Measurements from ENCODE around the gene BCL2L12. TPM values are rescaled to one million over a fixed set of nuclear protein-coding genes. Genes with fewer than 3 reads are reported as not detected.
A peak's percentile ranks its signal among the peaks of the same experiment; 100 is the strongest.

Gene BCL2L12
- total and polyA plus RNA-seq, 2 of the 13 experiments (the other 11 are each of a cell fraction or from before 2014, with no cell fraction given): 26.8 to 40.8 TPM

DNA sequence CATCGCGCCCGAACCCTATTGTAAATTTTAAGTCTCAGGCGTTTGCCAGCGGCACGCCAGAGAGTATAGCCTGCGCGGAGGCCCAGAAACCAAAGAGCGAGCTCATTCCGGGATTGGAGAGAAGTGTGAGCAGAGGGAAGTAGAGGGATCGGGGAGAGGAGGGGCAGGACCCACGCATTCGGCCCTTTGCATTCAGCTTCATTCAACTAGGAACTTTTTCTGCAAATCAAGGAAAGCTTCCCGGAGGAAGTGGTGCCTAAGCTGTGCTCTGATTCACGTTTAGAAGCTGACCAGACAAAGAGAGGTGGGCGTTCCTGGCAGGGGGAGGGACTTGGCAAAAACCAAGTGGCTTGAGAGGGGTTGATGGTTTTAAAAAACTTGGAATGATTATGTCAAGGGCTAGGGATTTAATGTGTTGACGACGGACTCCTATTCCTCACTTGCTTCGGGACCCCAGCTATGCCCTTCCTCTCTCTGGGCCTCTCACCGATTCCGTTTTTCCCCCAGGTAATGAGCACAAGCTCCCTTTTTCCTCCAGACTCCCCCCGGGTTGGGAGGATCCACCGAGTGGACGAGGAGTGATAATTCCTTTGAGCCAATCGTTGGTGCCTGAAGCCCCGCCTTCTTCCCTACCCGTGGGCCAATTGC lies 10.5 kb downstream of the BCL2L12 start (continued):
- no peak for TF ChIP-seq MED8 (CRISPR knock-in tag; IDR thresholded peaks at IDR 0.05; ENCODE audit: insufficient replicate concordance)
- no peak for TF ChIP-seq HMGA1 (CRISPR knock-in tag; conservative IDR thresholded peaks at IDR 0.05)
- TF ChIP-seq MIER2 (CRISPR knock-in tag; IDR thresholded peaks at IDR 0.05): no peak
- 0 out of 2 replicates have a peak, but pooled peaks have one; percentile 7 for TF ChIP-seq HCFC1 (IDR thresholded peaks at IDR 0.05; ENCODE audit: low read depth, low read length)
- TF ChIP-seq, protein P1, sequence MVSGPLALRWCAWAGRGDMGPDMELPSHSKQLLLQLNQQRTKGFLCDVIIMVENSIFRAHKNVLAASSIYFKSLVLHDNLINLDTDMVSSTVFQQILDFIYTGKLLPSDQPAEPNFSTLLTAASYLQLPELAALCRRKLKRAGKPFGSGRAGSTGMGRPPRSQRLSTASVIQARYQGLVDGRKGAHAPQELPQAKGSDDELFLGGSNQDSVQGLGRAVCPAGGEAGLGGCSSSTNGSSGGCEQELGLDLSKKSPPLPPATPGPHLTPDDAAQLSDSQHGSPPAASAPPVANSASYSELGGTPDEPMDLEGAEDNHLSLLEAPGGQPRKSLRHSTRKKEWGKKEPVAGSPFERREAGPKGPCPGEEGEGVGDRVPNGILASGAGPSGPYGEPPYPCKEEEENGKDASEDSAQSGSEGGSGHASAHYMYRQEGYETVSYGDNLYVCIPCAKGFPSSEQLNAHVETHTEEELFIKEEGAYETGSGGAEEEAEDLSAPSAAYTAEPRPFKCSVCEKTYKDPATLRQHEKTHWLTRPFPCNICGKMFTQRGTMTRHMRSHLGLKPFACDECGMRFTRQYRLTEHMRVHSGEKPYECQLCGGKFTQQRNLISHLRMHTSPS (CRISPR knock-in tag; IDR thresholded peaks at IDR 0.05; ENCODE audit: low read depth): no peak
- TF ChIP-seq HNRNPUL1 (IDR thresholded peaks at IDR 0.05; ENCODE audit: low read depth, low read length): no peak
- TF ChIP-seq ZFP37 (CRISPR knock-in tag; IDR thresholded peaks at IDR 0.05; ENCODE audit: borderline replicate concordance): no peak
- TF ChIP-seq NR2F1 (CRISPR knock-in tag; IDR thresholded peaks at IDR 0.05): no peak
- TF ChIP-seq RBM39 (IDR thresholded peaks at IDR 0.05; ENCODE audit: low read depth, low read length, poor library complexity, severe bottlenecking): no peak
- TF ChIP-seq ZNF790 (CRISPR knock-in tag; IDR thresholded peaks at IDR 0.05; ENCODE audit: borderline replicate concordance): no peak
- peak; percentile 70; the same call in 1 of the 2 replicates for TF ChIP-seq ZNF230 (CRISPR knock-in tag; IDR thresholded peaks at IDR 0.05)
- TF ChIP-seq ZNF674 (CRISPR knock-in tag; IDR thresholded peaks at IDR 0.05; ENCODE audit: low read depth): no peak
- no peak for TF ChIP-seq SETDB1 (CRISPR knock-in tag; IDR thresholded peaks at IDR 0.05; ENCODE audit: borderline replicate concordance)
- TF ChIP-seq, protein P2, sequence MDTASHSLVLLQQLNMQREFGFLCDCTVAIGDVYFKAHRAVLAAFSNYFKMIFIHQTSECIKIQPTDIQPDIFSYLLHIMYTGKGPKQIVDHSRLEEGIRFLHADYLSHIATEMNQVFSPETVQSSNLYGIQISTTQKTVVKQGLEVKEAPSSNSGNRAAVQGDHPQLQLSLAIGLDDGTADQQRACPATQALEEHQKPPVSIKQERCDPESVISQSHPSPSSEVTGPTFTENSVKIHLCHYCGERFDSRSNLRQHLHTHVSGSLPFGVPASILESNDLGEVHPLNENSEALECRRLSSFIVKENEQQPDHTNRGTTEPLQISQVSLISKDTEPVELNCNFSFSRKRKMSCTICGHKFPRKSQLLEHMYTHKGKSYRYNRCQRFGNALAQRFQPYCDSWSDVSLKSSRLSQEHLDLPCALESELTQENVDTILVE (CRISPR knock-in tag; IDR thresholded peaks at IDR 0.05): no peak
- no peak for TF ChIP-seq ZNF501 (CRISPR knock-in tag; IDR thresholded peaks at IDR 0.05)
- 0 out of 2 replicates have a peak, but pooled peaks have one; percentile 4 for TF ChIP-seq THAP11 (CRISPR knock-in tag; IDR thresholded peaks at IDR 0.05)
- TF ChIP-seq PHF5A (CRISPR knock-in tag; IDR thresholded peaks at IDR 0.05; ENCODE audit: low read depth, unreplicated experiment): no peak
- no peak for TF ChIP-seq MLLT10 (CRISPR knock-in tag; IDR thresholded peaks at IDR 0.05)
- TF ChIP-seq, protein P3, sequence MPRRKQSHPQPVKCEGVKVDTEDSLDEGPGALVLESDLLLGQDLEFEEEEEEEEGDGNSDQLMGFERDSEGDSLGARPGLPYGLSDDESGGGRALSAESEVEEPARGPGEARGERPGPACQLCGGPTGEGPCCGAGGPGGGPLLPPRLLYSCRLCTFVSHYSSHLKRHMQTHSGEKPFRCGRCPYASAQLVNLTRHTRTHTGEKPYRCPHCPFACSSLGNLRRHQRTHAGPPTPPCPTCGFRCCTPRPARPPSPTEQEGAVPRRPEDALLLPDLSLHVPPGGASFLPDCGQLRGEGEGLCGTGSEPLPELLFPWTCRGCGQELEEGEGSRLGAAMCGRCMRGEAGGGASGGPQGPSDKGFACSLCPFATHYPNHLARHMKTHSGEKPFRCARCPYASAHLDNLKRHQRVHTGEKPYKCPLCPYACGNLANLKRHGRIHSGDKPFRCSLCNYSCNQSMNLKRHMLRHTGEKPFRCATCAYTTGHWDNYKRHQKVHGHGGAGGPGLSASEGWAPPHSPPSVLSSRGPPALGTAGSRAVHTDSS (CRISPR knock-in tag; conservative IDR thresholded peaks at IDR 0.05): no peak
- TF ChIP-seq, protein P4, sequence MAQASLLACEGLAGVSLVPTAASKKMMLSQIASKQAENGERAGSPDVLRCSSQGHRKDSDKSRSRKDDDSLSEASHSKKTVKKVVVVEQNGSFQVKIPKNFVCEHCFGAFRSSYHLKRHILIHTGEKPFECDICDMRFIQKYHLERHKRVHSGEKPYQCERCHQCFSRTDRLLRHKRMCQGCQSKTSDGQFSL (CRISPR knock-in tag; IDR thresholded peaks at IDR 0.05): no peak
- TF ChIP-seq, protein P5, sequence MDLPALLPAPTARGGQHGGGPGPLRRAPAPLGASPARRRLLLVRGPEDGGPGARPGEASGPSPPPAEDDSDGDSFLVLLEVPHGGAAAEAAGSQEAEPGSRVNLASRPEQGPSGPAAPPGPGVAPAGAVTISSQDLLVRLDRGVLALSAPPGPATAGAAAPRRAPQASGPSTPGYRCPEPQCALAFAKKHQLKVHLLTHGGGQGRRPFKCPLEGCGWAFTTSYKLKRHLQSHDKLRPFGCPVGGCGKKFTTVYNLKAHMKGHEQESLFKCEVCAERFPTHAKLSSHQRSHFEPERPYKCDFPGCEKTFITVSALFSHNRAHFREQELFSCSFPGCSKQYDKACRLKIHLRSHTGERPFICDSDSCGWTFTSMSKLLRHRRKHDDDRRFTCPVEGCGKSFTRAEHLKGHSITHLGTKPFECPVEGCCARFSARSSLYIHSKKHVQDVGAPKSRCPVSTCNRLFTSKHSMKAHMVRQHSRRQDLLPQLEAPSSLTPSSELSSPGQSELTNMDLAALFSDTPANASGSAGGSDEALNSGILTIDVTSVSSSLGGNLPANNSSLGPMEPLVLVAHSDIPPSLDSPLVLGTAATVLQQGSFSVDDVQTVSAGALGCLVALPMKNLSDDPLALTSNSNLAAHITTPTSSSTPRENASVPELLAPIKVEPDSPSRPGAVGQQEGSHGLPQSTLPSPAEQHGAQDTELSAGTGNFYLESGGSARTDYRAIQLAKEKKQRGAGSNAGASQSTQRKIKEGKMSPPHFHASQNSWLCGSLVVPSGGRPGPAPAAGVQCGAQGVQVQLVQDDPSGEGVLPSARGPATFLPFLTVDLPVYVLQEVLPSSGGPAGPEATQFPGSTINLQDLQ (CRISPR knock-in tag; IDR thresholded peaks at IDR 0.05): no peak
- TF ChIP-seq KLF6 (CRISPR knock-in tag; IDR thresholded peaks at IDR 0.05): no peak; the same call in 1 of the 2 replicates

All from HepG2 (cell line).